Choroid plexus epithelial cell (primary cell): ENCODE measurements around the gene KEL.

ENCODE experiments used
- DNase-seq: peaks from one replicate; pipeline ENCODE4 v3.0.0-alpha.2; 2010; ENCODE audit warnings: low read depth
- H3K4me3 ChIP-seq: 2 replicates; pipeline ENCODE4 v1.5.1; 2011; ENCODE audit warnings: low read depth, mild to moderate bottlenecking, control low read depth, low read length, moderate library complexity
- CTCF ChIP-seq: conservative IDR thresholded peaks from 2 replicates; pipeline ENCODE4 v1.5.1; 2011; ENCODE audit warnings: low read depth, mild to moderate bottlenecking, control low read depth, inconsistent platforms, low read length, moderate library complexity

Gene KEL

DNA sequence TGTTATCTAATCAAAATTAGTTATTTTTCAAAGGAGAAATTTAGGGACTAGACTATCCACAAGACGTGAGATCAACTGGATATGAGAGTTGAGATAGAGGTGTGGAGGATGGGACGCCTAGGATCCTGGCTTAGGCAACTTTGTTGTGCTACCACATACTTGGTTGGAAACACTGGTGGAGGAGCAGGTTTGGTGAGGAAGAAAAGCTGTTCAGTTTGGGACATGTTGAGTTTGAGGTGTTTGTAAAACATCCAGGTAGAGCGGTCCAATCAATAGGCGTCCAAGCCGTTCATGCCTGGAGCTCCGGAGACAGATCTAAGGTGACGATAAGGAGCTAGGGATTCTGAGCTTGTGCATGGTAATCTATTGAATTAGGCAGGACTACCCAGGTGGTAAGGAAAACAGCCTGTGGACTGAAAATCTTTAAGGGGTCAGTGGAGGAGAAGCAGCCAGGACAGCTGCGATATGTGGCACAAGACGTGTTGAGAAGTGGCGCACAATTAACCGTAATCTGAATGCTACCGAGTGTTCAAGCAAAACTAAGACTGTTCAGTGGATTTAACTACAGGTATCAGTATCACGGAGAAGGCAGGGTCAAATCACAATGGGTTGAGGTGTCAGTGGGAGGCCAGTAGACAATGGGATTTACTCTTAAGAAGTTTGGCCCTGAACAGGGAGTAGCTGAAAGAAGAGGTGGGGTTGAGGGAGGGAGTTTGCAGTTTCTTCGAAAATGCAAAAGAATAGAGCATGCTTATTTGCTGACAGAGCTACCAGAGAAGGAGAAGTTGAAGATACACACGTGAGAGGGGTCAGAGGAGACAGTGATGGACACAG, 60.5 kb downstream of the KEL start:
- no peak for DNase-seq
- no peak overlapping the region for H3K4me3 ChIP-seq
- TF ChIP-seq CTCF = no peak

- DNase-seq = no peak
- no peak for TF ChIP-seq CTCF
- H3K4me3 ChIP-seq = no peak overlapping the region
These were observed 62.5 kb downstream of the KEL start for GRCh38 chr7:142899661-142900060.

- no peak for DNase-seq
These were observed 63.6 kb downstream of the KEL start for GRCh38 chr7:142898377-142899170.

DNA sequence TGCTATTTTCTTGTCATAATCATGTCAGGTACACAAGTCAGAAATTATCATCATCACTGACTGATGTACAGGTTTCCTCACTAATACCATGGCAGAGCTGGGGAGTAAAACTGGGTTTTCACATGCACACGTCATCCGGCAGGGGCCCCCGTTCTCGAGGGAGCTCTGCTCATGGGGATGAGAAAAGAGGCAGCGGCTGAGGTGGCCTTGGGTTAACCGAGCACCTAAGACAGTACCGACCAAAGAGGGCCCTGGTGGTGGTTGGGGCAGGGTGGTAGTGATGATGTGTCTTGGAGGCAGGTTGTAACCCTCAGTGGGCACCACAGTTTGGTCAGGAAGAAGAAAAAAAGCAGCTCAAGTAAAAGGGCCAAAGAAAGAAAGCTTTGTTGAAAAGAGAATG, 64.5 kb downstream of the KEL start:
- DNase-seq = no peak
- no peak for TF ChIP-seq CTCF
- H3K4me3 ChIP-seq = no peak overlapping the region

More at GRCh38 chr7:142898377-142899170, 63.6 kb downstream of the KEL start:
- H3K4me3 ChIP-seq = no peak overlapping the region
- TF ChIP-seq CTCF = no peak

GRCh38 chr7:142896741-142897379, 65.3 kb downstream of the KEL start:
- no peak for DNase-seq
- no peak for TF ChIP-seq CTCF
- no peak overlapping the region for H3K4me3 ChIP-seq

DNA sequence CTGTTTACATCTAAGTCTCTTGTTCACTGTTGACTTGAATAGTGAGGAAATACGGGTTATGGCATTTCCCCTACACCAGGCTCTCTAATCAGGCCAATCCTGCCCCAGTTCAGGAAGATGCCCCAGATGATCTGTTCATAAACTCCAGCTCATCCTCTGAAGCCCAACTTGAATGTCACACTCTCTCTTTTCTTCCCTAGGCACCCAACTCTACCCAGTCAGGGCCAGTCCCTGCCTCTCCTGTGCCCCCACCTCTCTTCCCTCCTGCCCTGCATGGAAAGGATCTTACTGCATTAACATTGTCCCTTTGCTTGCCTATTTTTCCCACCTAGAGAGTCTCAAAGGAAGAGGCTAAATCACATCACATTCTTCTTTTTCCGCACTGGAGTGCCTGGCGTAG, 66.0 kb downstream of the KEL start:
- no peak for DNase-seq
- no peak overlapping the region for H3K4me3 ChIP-seq
- no peak for TF ChIP-seq CTCF
